Fibroblast of upper back skin (primary cell): ENCODE data around the gene C3orf33.
"Not testable (repeated sequence)": the region's sequence is repeated elsewhere in the genome, so short reads cannot be mapped to it uniquely, and the experiment has no call there.

ENCODE experiments used
- DNase-seq: peaks from one replicate; pipeline ENCODE4 v3.0.0-alpha.2; 2013

The C3orf33 gene

GRCh38 chr3:155805802-155806618, at the start of gene C3orf33:
Gene C3orf33, minus strand, starts transcription at chr3:155806278. Its CDS starts 26 bp downstream, at chr3:155806252.
- peak; percentile 47 for DNase-seq

DNA sequence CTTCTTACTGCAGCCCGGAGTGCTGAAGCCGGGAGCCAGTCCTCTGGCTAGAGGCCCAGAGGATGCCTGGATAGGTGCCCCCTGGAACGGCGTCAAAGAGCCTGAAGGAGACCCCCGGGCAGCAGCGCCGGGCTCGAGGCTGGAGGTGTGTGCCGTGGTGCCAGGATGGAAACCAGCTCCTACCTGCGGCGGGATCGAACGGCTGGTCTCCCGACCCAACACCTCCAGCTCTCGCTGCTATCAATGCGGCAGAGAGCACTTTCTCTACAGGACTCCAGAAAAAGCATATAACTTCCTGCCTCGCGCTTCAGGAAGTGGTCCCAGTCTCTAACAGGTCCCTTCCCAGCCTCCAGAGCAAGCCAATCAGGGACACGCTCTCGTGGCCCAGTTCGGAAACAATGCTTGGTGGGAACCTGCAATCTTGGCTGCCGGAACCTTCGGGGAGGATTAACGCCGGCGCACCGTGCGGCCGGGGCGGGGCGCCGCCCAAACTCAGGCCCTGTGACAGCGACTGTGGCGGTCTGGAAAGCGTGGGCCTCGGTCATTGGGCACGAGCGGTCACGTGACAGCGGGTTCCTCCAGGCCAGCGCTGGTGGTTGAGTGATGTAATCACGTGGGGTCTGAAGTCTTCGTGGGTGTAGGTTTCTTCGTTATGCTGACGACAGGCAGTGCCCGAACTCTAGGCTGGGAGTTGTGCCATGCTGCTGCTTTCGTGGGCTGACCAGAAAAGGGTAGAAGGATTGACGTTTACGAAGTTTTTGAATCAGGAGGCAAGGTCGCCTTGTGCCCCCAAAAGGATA, 48.3 kb upstream of the C3orf33 start, which contains the start of gene SLC33A1:
Gene SLC33A1 (minus strand): TSS at position 287 of the 800 bp plus-strand sequence. CDS start 430 bp downstream, outside the sequence.
- peak; percentile 99 for DNase-seq

DNA sequence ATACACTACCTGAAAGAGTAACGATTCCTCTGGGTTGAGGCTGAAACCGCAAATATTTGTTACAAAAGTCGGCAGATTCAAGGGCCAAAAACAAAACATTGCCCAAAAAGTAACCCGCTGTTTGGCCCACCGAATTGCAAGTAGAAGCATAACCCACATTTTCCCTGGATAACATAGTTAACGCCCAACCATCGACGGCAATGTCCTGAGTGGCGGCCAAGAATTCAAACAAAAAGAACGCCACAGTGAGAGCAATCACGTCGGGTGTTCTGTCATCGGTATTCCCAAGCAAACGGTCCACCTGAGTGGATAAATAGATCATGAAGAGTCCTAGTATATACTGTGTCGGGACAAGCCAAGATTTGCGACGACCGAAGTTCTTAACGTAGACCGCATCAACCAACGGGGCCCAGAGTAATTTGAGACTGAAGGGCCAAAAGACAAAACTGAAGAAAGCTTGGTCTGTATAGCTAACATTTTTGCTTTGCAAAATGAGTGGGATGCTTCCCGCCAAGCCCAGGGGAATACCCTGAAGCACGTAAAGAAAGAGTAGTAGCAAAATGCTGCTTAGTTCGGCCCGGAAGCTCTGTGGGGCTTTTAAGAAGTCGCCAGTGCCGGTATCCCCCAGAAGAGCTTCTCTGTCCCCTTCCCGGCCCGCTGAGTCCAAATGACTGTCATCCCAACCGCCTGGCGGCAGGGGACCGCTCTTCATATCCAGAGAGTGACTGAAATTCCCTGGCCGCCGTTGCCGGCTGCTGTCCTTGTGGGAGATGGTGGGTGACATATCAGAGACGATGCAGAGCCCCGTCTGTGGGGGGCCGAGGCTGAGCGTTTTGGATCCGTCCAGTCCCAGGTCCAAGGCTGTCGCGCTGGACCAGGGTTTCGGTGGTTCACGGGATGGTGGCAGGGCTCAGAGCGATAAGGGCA, 47.4 kb upstream of the C3orf33 start:
- no peak for DNase-seq

- DNase-seq: no peak
These were observed 46.3 kb upstream of the C3orf33 start for GRCh38 chr3:155852341-155852740.

DNA sequence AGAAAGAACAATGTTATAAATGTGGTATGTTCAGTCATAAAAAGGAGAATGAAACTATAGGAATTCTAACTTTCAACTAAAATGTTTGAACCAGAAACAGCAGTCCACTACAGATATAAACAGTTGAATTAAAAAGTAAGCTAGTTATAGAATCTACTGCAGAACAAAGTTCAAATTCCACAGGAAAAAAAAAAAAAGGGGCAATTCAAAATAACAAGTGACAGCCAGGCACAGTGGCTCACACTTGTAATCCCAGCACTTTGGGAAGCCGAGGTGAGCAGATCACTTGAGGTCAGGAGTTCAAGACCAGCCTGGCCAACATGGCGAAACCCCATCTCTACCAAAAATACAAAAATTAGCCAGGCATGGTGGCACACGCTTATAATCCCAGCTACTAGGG, 43.3 kb upstream of the C3orf33 start:
- DNase-seq: not testable (repeated sequence)

- no peak for DNase-seq
These were observed 41.9 kb upstream of the C3orf33 start for GRCh38 chr3:155847993-155848392.

- no peak for DNase-seq
These were observed 40.0 kb upstream of the C3orf33 start for GRCh38 chr3:155846119-155846518.

DNA sequence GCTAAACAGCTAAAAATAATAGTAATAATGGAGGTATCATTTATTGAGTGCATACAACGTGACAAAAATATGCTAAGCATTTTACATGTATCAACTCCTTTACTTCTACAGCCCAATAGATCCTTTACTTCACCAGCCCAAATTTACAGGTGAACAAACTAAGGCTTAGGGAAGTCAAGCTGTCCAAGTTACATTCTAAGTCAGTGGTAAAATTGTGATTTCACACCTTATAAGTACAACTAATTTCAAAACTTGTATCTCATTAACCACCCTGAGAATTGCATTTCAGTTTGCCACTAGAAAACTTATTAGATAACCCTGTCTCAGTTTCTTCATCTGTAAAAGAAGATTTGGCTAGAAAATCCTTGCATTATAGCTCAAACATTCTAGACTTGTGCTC, 37.5 kb upstream of the C3orf33 start:
- no peak for DNase-seq

DNA sequence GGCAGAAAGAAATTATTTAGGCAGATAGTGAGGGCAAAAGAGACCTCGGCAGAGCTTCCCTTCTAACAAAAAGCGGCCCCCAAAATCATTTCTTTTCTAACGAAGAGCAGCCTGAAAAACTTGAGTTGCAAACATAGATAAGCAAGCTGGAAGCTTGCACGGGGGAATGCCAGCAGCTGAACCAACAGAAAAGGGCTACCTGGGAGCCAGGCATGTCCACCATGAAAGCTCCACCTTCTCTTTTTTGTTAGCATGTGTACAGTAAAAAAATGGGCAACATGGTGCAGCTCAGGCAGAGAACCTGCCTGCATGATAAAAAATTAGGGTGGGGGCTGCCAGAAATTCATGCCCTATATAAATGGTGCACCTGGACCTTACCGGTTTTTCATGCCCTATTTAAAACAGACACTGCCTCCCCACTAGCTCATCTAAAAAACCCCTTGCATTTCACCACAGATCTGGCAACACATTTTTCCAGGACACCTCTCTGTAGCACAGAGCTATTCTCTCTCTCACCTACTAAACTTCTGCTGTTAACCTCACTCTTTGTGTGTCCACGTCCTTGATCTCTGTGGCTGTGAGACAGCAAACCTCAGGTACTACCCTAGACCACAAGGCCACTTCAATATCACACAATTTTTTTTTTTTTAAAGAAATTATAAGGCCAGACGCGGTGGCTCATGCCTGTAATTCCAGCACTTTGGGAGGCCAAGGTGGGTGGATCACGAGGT, 29.4 kb upstream of the C3orf33 start:
- DNase-seq: no peak

DNA sequence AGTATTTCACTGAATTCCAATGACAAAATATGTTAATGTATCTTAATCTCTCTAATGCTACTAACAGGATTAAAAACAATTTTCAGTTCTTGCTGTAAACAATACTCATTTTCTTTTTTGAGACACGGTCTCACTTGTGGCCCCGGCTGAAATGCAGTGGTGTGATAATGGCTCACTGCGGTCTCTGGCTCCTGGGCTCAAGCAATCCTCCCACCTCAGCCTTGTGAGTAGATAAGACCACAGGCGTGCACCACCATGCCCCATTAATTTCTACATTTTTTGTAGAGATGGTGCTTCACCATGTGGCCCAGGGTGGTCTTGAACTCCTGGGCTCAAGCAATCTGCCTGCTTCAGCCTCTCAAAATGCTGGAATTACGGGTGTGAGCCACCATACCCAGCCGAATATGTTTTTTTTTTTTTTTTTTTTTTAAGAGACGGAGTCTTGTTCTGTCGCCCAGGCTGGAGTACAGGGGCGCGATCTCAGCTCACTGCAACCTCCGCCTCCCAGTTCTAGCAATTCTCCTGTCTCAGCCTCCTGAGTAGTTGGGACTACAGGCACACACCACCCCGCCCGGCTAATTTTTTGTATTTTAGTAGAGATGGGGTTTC, 22.5 kb upstream of the C3orf33 start:
- DNase-seq: not testable (repeated sequence)

- DNase-seq: no peak
These were observed 9.0 kb upstream of the C3orf33 start for GRCh38 chr3:155815030-155815545.

DNA sequence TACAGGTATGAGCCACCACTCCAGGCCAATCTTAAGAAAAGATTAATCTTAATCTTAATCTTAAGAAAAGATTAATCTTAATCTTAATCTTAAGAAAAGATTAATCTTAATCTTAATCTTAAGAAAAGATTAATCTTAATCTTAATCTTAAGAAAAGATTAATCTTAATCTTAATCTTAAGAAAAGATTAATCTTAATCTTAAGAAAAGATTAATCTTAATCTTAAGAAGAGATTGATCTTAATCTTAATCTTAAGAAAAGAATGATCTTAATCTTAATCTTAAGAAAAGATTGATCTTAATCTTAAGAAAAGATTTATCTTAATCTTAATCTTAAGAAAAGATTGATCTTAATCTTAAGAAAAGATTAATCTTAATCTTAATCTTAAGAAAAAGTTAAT, 7.1 kb upstream of the C3orf33 start:
- not testable (repeated sequence) for DNase-seq

GRCh38 chr3:155809181-155809580, 3.1 kb upstream of the C3orf33 start:
- DNase-seq: peak; percentile 6

GRCh38 chr3:155807823-155808222, 1.7 kb upstream of the C3orf33 start:
- peak; percentile 23 for DNase-seq

DNA sequence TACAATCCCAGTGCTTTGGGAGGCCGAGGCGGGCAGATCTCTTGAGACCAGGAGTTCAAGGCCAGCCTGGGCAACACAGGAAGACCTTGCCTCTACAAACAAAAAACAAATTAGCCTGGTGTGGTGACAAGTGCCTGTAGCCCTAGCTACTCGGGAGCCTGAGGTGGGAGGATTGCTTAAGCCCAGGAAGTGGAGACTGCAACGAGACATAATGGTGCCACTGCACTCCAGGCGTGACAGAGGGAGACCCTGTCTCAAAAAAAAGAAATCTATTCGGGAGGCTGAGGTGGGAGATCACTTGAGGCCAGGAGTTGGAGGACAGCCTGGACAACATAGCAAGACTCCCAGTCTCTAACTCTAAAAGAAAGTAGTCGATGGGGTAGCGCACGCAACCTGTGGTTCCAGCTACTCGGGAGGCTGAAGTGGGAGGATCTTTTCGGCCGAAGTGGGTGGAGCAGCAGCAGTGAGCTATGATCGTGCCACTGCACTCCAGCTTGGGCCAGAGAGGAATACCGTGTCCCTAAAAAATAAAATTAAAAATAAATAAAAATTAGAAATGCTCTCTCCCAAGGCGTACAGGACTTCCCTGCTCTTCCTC, 775 bp downstream of the C3orf33 start:
- peak; percentile 12 for DNase-seq

GRCh38 chr3:155804323-155804722, 1.8 kb downstream of the C3orf33 start:
- no peak for DNase-seq

- DNase-seq: no peak
These were observed 13.5 kb downstream of the C3orf33 start for GRCh38 chr3:155792532-155792931.

DNA sequence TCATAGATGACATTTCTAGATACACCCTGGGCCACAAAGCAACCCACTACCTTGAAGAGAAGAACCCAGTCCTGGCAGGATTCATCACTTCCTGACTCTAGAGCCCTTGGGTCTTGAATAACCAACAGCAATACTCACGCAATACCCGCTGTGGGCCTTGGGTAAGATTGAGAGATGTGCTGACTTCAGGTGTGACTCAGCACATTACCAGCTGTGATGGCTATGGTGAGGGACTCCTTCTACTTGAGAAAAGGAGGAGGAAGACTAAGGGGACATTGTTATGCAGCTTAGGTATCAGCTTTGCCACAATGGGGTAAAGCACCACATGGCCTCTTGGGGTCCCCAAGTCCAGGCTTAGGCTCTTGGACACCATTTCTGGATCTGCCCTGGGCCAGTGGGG, 14.9 kb downstream of the C3orf33 start:
- peak; percentile 21 for DNase-seq

GRCh38 chr3:155790272-155790925, 15.7 kb downstream of the C3orf33 start:
- DNase-seq: no peak

- DNase-seq: no peak
These were observed 20.3 kb downstream of the C3orf33 start for GRCh38 chr3:155785662-155786295.
